ENCODE data around the gene NDE1.

GRCh38 chr16:15650698-15651171 is 690 bp downstream of the NDE1 start:
- TF ChIP-seq POLR2A (IDR thresholded peaks at IDR 0.05): no peak
- no peak for TF ChIP-seq CTCF (IDR thresholded peaks at IDR 0.05)
- no peak for TF ChIP-seq EP300 (IDR thresholded peaks at IDR 0.05)
- no peak for TF ChIP-seq POLR2AphosphoS5 (IDR thresholded peaks at IDR 0.05)
